Heart left ventricle (tissue), 16 donors: ENCODE results near the gene LYST. TPM values are rescaled to one million over a fixed set of nuclear protein-coding genes. Genes with fewer than 3 reads are reported as not detected.
A peak's percentile ranks its signal among the peaks of the same experiment; 100 is the strongest.

Source experiments
- ATAC-seq, 4 donors: fragments of 200-7000 bp; cut with Tn5 transposase; one replicate each; pipeline ENCODE4 v1.9.1; 2020 to 2022; ENCODE audit warnings: moderate library complexity in 4 of 4, mild to moderate bottlenecking in 3 of 4, moderate number of reproducible peaks in 1 of 4
- DNase-seq, 5 donors: peaks; one replicate each; pipeline ENCODE4 v3.0.0-alpha.2; 2020
- H3K27ac ChIP-seq, 12 donors: fragments of 200-600 bp; sonication (generic) in 4 of 12; one replicate each; pipeline versions ENCODE4 v1.5.0 to v1.8.0; 2016 to 2022; ENCODE audit warnings: mild to moderate bottlenecking in 2 of 12
- H3K27me3 ChIP-seq, 9 donors: fragments of 200-600 bp; sonication (generic) in 2 of 9; one replicate each; pipeline versions ENCODE4 v1.5.1 to v1.8.0; 2016 to 2022; ENCODE audit warnings: mild to moderate bottlenecking in 3 of 9
- H3K36me3 ChIP-seq, 9 donors: fragments of 200-600 bp; sonication (generic) in 2 of 9; one replicate each; pipeline versions ENCODE4 v1.5.0 to v1.8.0; 2018 to 2022; ENCODE audit warnings: mild to moderate bottlenecking in 2 of 9
- H3K4me1 ChIP-seq, 12 donors: fragments of 200-600 bp; sonication (generic) in 4 of 12; one replicate each; pipeline versions ENCODE4 v1.5.0 to v1.8.0; 2016 to 2022; ENCODE audit warnings: mild to moderate bottlenecking in 3 of 12
- H3K4me3 ChIP-seq, 12 donors: fragments of 200-600 bp; sonication (generic) in 4 of 12; one replicate each; pipeline versions ENCODE4 v1.5.0 to v1.8.0; 2017 to 2022; ENCODE audit warnings: mild to moderate bottlenecking in 9 of 12, moderate library complexity in 4 of 12
- H3K9me3 ChIP-seq, 12 donors: fragments of 200-600 bp; sonication (generic) in 4 of 12; one replicate each; pipeline versions ENCODE4 v1.5.0 to v1.8.0; 2016 to 2022; ENCODE audit warnings: mild to moderate bottlenecking in 1 of 12
- POLR2A ChIP-seq, 2 donors: fragments of 450-650 bp; IDR thresholded peaks; one replicate each; pipeline ENCODE4 v1.6.1; 2017; ENCODE audit warnings: antibody characterized with exemption in 2 of 2, mild to moderate bottlenecking in 2 of 2, moderate library complexity in 2 of 2
- WGBS, 4 donors: extraction: QIAGEN DNeasy Blood & Tissue Kit in 2 of 4; methylation state at CpG; one replicate each; pipeline versions ENCODE4 v1.1.5 to v1.1.7; 2013 to 2018; 5-methylcytosine and 5-hydroxymethylcytosine counted together
- intact Hi-C, 10 donors: fragments of 100-400 bp; cut with DNase I; formaldehyde crosslinking; loops; one replicate each; pipeline versions ENCODE4 v1.11.1 to v1.14.2; 2022
- polyA plus RNA-seq, 2 donors: library from polyadenylated mRNA; stranded (reverse); fragments of 200-250 nt; gene quantifications; one replicate each; pipeline ENCODE4 v1.2.3, GENCODE V29; 2013
- total RNA-seq, 9 donors: library from RNA; depleted of rRNA in 2 of 9; stranded (reverse); fragments of >200 nt in 2 of 9; fragmentation: NEBNext Ultra II Directional in 3 of 9; extraction: Animal tissue kit (Norgen Biotek cat#: 25700) in 3 of 9; gene quantifications; one replicate each; pipeline versions ENCODE4 v1.1.0 to v1.2.4, GENCODE V29; 2016 to 2023
- TF ChIP-seq, protein P1 (sequence below), 12 donors: fragments of 200-600 bp; sonication (generic) in 4 of 12; IDR thresholded peaks; one replicate each; pipeline versions ENCODE4 v1.5.0 to v1.8.0; 2018 to 2022; ENCODE audit warnings: antibody characterized with exemption in 12 of 12, mild to moderate bottlenecking in 5 of 12
- donor health status: ischemic (EF 13 %, LVEDD 7.1; RV severe dilation, severe dysfunction).
- donor health status: healthy with polysubstance abuse.
- donor health status: DM: no; HTN: yes; CAD: no.
- donor health status: DM: no; HTN: no; CAD: no.
- donor health status: ischemic (EF 25% LVEDD 6.9; RV normal size, moderate dysfunction).
- donor health status: ischemic (EF 25% LVEDD 5.7; RV mildly dilated, moderate dysfunction).
- donor health status: healthy.
- donor health status: DM: yes; HTN: yes; CAD: no.
- donor health status: ischemic (EF 35%, LVEDD 5.7; RV mildly dilated, moderate dysfunction).
- donor health status: nonischemic (EF 11% LVEDD 7.7; RV severe dilation, severe dysfunction).
- donor health status: DM: yes; HTN: yes; CAD: no.
- donor health status: PGD.
- donor health status: ischemic (EF 29% LVEDD 5.4; RV normal size, mild dysfunction).
- donor health status: nonischemic (EF 23%, LVEDD 6.1; RV moderate dilation, normal function).

Gene LYST
- total and polyA plus RNA-seq, 11 donors = 3.4 to 22.5 (median 11.2) TPM

- WGBS, 4 donors = 82 to 91% (median 86%) methylated on average over 6 of the region's 6 CpGs
- H3K4me3 ChIP-seq = no peak overlapping the region
- H3K9me3 ChIP-seq = no peaks in the 10 kb centered on the region
- intact Hi-C loops = no loop called here
- no peaks in the 10 kb centered on the region for H3K27me3 ChIP-seq
- DNase-seq (no peak), ATAC-seq (no peak)
- H3K27ac ChIP-seq = peak overlapping the region in 1 of 12 donors; percentile 47
- H3K4me1 ChIP-seq = peaks cover 0 to 29% (median 5%) of the 10 kb centered on the region in 12 donors
- TF ChIP-seq POLR2A (IDR thresholded peaks at IDR 0.05) = no peak
- TF ChIP-seq, protein P1, sequence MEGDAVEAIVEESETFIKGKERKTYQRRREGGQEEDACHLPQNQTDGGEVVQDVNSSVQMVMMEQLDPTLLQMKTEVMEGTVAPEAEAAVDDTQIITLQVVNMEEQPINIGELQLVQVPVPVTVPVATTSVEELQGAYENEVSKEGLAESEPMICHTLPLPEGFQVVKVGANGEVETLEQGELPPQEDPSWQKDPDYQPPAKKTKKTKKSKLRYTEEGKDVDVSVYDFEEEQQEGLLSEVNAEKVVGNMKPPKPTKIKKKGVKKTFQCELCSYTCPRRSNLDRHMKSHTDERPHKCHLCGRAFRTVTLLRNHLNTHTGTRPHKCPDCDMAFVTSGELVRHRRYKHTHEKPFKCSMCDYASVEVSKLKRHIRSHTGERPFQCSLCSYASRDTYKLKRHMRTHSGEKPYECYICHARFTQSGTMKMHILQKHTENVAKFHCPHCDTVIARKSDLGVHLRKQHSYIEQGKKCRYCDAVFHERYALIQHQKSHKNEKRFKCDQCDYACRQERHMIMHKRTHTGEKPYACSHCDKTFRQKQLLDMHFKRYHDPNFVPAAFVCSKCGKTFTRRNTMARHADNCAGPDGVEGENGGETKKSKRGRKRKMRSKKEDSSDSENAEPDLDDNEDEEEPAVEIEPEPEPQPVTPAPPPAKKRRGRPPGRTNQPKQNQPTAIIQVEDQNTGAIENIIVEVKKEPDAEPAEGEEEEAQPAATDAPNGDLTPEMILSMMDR (IDR thresholded peaks at IDR 0.05) = no peak
- H3K36me3 ChIP-seq = no peaks in the 10 kb centered on the region
Measured at GRCh38 chr1:235872270-235872669, 5.6 kb upstream of the LYST start.

DNA sequence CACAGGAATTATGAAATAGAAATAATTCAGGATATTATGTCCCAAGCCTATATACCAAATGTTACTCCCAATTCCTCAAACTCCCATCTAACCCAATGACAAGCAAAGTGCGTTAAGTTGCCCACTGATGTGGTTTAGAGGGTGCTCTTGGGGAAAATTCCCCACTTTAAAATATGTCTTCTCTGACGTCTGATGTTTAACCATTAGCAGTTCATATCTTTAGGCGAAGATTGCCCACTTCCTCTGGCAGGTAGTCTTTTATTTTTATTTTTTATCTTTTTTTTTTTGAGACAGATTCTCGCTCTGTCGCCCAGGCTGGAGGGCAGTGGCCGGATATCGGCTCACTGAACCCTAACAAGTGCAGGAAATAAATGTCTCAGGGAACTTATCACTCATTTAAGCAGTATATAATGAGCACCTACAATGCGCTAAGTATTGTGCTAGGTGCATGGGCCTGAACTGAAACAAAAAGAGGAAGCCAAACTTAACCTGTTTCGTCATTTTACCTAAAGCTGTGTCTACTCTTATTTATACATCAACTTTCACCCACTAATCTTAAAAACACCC, 1.3 kb upstream of the LYST start:
- DNase-seq = no peak
- Histone ChIP-seq H3K36me3 (no peaks in the 10 kb centered on the region), H3K9me3 (no peaks in the 10 kb centered on the region), H3K27me3 (no peaks in the 10 kb centered on the region), H3K27ac (peak overlapping the region in 11 of 12 donors; percentile 88 to 98 (median 94)), H3K4me1 (peaks cover 0 to 41% (median 20%) of the 10 kb centered on the region in 12 donors), H3K4me3 (peak overlapping the region in 7 of 12 donors; percentile 76 to 99 (median 92))
- no peak for ATAC-seq
- intact Hi-C loops = loop anchor here in 5 of 10 donors (1.0 to 10.0 kb wide), 6 partner anchors 49 to 363 kb away; partner anchors contain the start of genes B3GALNT2 (in 2 of the 5) and NID1 (in 1 of the 5)
- 65 to 83% (median 75%) methylated on average over 9 of the region's 9 CpGs for WGBS, 4 donors
- TF ChIP-seq POLR2A (IDR thresholded peaks at IDR 0.05) = no peak
- TF ChIP-seq, protein P1 (IDR thresholded peaks at IDR 0.05) = no peak

GRCh38 chr1:235866913-235867845, 473 bp upstream of the LYST start:
- ATAC-seq = peak; percentile 94 to 99 (median 98)
- peak; percentile 20 to 90 for TF ChIP-seq POLR2A (IDR thresholded peaks at IDR 0.05)
- TF ChIP-seq, protein P1 (IDR thresholded peaks at IDR 0.05) = no peak

More at GRCh38 chr1:235866913-235867845, 473 bp upstream of the LYST start:
- Histone ChIP-seq H3K27ac (peak overlapping the region; percentile 83 to 98 (median 94)), H3K4me3 (peak overlapping the region; percentile 76 to 99 (median 93)), H3K36me3 (no peaks in the 10 kb centered on the region), H3K9me3 (no peaks in the 10 kb centered on the region), H3K27me3 (no peaks in the 10 kb centered on the region), H3K4me1 (peaks cover 0 to 47% (median 22%) of the 10 kb centered on the region in 12 donors)
- WGBS, 4 donors = 1 to 5% (median 2%) methylated on average over 19 to 56 of the region's 56 CpGs
- intact Hi-C loops = loop anchor here in 6 of 10 donors (1.0 to 10.0 kb wide), 6 partner anchors 50 to 362 kb away; partner anchors contain the start of genes B3GALNT2 (in 2 of the 6) and NID1 (in 1 of the 6)
- peak; percentile 95 to 99 (median 96) for DNase-seq
